PC-9 (cell line): ENCODE results near the gene PDK2. TPM values are rescaled to one million over a fixed set of nuclear protein-coding genes. Genes with fewer than 3 reads are reported as not detected.

ENCODE experiments used
- BruUV-seq: library from RNA; stranded (reverse); fragments of 400-500 nt; replicated peaks from 2 replicates; lab custom pipeline; 2021; lab: Mats Ljungman, UMichigan
- CTCF ChIA-PET: fragments of 300-600 bp; sonication (Branson Sonifier 250); formaldehyde crosslinking; loops from one replicate; lab custom pipeline; 2022; ENCODE audit warnings: antibody characterized with exemption; lab: Charles Lee
- POLR2A ChIA-PET: fragments of 300-600 bp; sonication (Branson Sonifier 250); formaldehyde crosslinking; loops from one replicate; lab custom pipeline; 2022; ENCODE audit warnings: antibody characterized with exemption; ENCODE audit not compliant: unreplicated experiment; lab: Charles Lee
- DNase-seq, 2 experiments: peaks; one replicate each; pipeline versions ENCODE4 v3.0.0 to v3.0.0-alpha.2; 2015 to 2022; ENCODE audit warnings: mixed read lengths in 1 of 2
- H2AFZ ChIP-seq: fragments of 200-600 bp; sonication (generic); 2 replicates; pipeline ENCODE4 v1.8.1; 2017; ENCODE audit warnings: antibody characterized with exemption
- H3F3A ChIP-seq: fragments of 200-600 bp; sonication (generic); 2 replicates; pipeline ENCODE4 v1.8.1; 2017; ENCODE audit warnings: antibody characterized with exemption, mild to moderate bottlenecking, low read depth; ENCODE audit not compliant: insufficient read depth
- H3K27ac ChIP-seq: fragments of 200-600 bp; sonication (generic); 2 replicates; pipeline ENCODE4 v1.6.1; 2016; ENCODE audit warnings: mixed run types
- H3K27me3 ChIP-seq: fragments of 200-600 bp; sonication (generic); 2 replicates; pipeline ENCODE4 v1.6.1; 2016; ENCODE audit warnings: low read depth, mixed run types; ENCODE audit not compliant: insufficient read depth
- H3K36me3 ChIP-seq: fragments of 200-600 bp; sonication (generic); 2 replicates; pipeline ENCODE4 v1.6.1; 2016; ENCODE audit warnings: low read depth, mixed run types
- H3K4me1 ChIP-seq: fragments of 200-600 bp; sonication (generic); replicated peaks from 2 replicates; pipeline ENCODE4 v1.6.1; 2016; ENCODE audit warnings: mixed run types; ENCODE audit not compliant: insufficient read depth
- H3K4me2 ChIP-seq: fragments of 200-600 bp; sonication (generic); 2 replicates; pipeline ENCODE4 v1.6.1; 2017; ENCODE audit warnings: mixed run types
- H3K4me3 ChIP-seq: fragments of 200-600 bp; sonication (generic); 2 replicates; pipeline ENCODE4 v1.6.1; 2016; ENCODE audit warnings: mixed run types
- H3K79me2 ChIP-seq: fragments of 200-600 bp; sonication (generic); 2 replicates; pipeline ENCODE4 v1.6.1; 2017; ENCODE audit warnings: low read depth, mixed run types
- H3K9me2 ChIP-seq: fragments of 200-600 bp; sonication (generic); 2 replicates; pipeline ENCODE4 v1.8.1; 2017; ENCODE audit warnings: mild to moderate bottlenecking; ENCODE audit not compliant: insufficient read depth
- H3K9me3 ChIP-seq: fragments of 200-600 bp; sonication (generic); 2 replicates; pipeline ENCODE4 v1.8.1; 2016; ENCODE audit warnings: low read depth; ENCODE audit not compliant: insufficient read depth
- H4K20me1 ChIP-seq: fragments of 200-600 bp; sonication (generic); 2 replicates; pipeline ENCODE4 v1.8.1; 2017; ENCODE audit not compliant: insufficient read depth
- EZH2 ChIP-seq: fragments of 200-600 bp; sonication (generic); IDR thresholded peaks from 2 replicates; pipeline ENCODE4 v1.8.0; 2017; ENCODE audit warnings: antibody characterized with exemption, low read depth
- intact Hi-C: fragments of 100-400 bp; cut with micrococcal nuclease; formaldehyde crosslinking; loops from one replicate; pipeline ENCODE4 v1.10.0; 2022; ENCODE audit not compliant: unreplicated experiment
- total RNA-seq: library from RNA; stranded (reverse); gene quantifications from 2 replicates; pipeline ENCODE4 v1.2.3, GENCODE V29; 2021
- TF ChIP-seq, protein P1 (sequence below): fragments of 200-600 bp; sonication (generic); conservative IDR thresholded peaks from 2 replicates; pipeline ENCODE4 v1.6.1; 2017; ENCODE audit warnings: mixed run types, antibody characterized with exemption, mild to moderate bottlenecking, moderate library complexity

PDK2 gene
- total RNA-seq, 1 experiment from 2014 or later = 58.7 TPM

DNA sequence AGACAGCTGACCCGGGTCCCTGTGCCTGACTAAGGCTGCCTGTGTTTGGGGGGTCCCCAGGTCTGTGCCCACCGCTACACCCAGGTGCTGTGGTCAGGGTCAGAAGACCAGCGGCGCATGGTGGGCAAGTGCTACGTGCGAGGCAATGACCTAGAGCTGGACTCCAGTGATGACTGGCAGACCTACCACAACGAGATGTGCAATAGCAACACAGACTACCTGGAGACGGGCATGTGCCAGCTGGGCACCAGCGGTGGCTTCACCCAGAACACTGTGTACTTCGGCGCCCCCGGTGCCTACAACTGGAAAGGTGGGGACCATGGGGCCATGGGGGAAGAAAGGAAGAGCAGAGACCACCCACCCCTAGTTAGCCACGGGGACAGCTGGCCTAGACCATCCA is 27.2 kb upstream of the PDK2 start:
- intact Hi-C loops = no loop called here
- no TSS peak for BruUV-seq
- Histone ChIP-seq H3K36me3 (peaks cover 84% of the 10 kb centered on the region), H3K79me2 (peaks cover 88% of the 10 kb centered on the region), H3K4me3 (no peak overlapping the region), H3F3A (peaks cover 91% of the 10 kb centered on the region), H3K9me3 (no peaks in the 10 kb centered on the region), H3K9me2 (no peaks in the 10 kb centered on the region), H2AFZ (no peak overlapping the region), H3K27me3 (no peaks in the 10 kb centered on the region), H3K4me2 (no peak overlapping the region), H4K20me1 (peaks cover 36% of the 10 kb centered on the region), H3K4me1 (peaks cover 50% of the 10 kb centered on the region), H3K27ac (peak overlapping the region; percentile 97; the same call in 1 of the 2 replicates)
- no peak for TF ChIP-seq EZH2
- TF ChIP-seq, protein P1, sequence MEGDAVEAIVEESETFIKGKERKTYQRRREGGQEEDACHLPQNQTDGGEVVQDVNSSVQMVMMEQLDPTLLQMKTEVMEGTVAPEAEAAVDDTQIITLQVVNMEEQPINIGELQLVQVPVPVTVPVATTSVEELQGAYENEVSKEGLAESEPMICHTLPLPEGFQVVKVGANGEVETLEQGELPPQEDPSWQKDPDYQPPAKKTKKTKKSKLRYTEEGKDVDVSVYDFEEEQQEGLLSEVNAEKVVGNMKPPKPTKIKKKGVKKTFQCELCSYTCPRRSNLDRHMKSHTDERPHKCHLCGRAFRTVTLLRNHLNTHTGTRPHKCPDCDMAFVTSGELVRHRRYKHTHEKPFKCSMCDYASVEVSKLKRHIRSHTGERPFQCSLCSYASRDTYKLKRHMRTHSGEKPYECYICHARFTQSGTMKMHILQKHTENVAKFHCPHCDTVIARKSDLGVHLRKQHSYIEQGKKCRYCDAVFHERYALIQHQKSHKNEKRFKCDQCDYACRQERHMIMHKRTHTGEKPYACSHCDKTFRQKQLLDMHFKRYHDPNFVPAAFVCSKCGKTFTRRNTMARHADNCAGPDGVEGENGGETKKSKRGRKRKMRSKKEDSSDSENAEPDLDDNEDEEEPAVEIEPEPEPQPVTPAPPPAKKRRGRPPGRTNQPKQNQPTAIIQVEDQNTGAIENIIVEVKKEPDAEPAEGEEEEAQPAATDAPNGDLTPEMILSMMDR = no peak
- no peak for DNase-seq
- POLR2A ChIA-PET = no interaction called here
- CTCF ChIA-PET = no interaction called here

DNA sequence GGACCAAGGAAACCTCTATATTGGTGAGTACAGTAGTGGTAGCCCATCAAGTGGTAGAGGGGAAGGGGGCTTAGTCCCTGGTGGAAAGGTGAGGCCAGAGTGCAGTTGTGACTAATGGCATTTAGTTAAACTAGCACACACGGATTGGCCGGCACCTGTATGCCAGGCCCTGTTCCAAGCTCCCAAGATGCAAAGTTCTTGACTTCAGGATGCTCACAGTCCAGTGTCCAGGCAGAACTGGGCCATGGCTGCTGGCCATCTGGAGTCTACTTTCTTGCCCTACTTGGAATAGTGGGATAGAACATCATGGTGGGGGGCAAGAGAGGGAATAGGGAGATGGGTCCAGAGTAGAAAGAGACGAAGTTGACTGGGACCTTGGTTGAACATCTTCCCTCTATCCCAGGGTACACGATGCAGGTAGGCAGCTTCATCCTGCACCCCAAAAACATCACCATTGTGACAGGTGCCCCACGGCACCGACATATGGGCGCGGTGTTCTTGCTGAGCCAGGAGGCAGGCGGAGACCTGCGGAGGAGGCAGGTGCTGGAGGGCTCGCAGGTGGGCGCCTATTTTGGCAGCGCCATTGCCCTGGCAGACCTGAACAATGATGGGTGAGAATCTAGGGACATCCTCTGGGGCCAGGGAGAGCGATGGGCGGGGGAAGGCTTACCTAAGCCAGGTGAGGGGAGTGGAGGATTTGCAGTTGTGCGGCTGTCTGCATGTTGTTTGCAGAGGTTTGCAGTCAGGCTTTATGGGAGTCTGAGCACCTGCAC is 24.1 kb upstream of the PDK2 start:
- no TSS peak for BruUV-seq
- ChIA-PET POLR2A (no interaction called here), CTCF (no interaction called here)
- intact Hi-C loops = no loop called here
- Histone ChIP-seq H3K36me3 (peaks cover 92% of the 10 kb centered on the region), H4K20me1 (peaks cover 64% of the 10 kb centered on the region), H3K9me3 (no peaks in the 10 kb centered on the region), H3K27me3 (no peaks in the 10 kb centered on the region), H3K4me2 (no peak overlapping the region), H3K4me3 (no peak overlapping the region), H3K9me2 (no peaks in the 10 kb centered on the region), H2AFZ (no peak overlapping the region), H3K4me1 (peaks cover 20% of the 10 kb centered on the region), H3K27ac (no peak overlapping the region), H3F3A (peaks cover 94% of the 10 kb centered on the region), H3K79me2 (peaks cover 94% of the 10 kb centered on the region)
- DNase-seq = no peak
- TF ChIP-seq, protein P1 = no peak
- no peak for TF ChIP-seq EZH2

DNA sequence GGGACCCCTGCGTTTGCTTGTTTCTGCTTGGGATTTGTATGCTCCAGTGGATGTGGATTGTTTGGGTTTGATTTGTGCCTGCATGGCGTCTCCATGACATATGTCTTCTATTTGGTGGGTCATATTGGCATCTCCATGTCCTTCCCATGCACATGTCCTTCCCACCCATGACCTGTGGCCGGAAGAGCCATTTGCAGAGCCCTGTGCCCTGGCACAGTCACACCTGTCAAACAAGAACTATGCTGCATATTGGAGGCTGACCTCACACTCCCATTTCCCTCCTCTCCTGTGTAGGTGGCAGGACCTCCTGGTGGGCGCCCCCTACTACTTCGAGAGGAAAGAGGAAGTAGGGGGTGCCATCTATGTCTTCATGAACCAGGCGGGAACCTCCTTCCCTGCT is 23.5 kb upstream of the PDK2 start:
- Histone ChIP-seq H3K27me3 (no peaks in the 10 kb centered on the region), H3K79me2 (peaks cover 91% of the 10 kb centered on the region), H3F3A (peaks cover 94% of the 10 kb centered on the region), H2AFZ (no peak overlapping the region), H3K4me3 (no peak overlapping the region), H3K4me1 (peaks cover 14% of the 10 kb centered on the region), H4K20me1 (peaks cover 70% of the 10 kb centered on the region), H3K9me2 (no peaks in the 10 kb centered on the region), H3K27ac (no peak overlapping the region), H3K9me3 (no peaks in the 10 kb centered on the region), H3K36me3 (peaks cover 92% of the 10 kb centered on the region), H3K4me2 (no peak overlapping the region)
- no peak for DNase-seq
- no TSS peak for BruUV-seq
- ChIA-PET POLR2A (no interaction called here), CTCF (no interaction called here)
- TF ChIP-seq, protein P1 = no peak
- TF ChIP-seq EZH2 = no peak
- intact Hi-C loops = no loop called here
